ENCODE measurements around the gene FTH1. TPM values are rescaled to one million over a fixed set of nuclear protein-coding genes. Genes with fewer than 3 reads are reported as not detected.

The FTH1 gene
- total and polyA plus RNA-seq, 2 of the 13 experiments (the other 11 are each of a cell fraction or from before 2014, with no cell fraction given), result 607 to 760 TPM

DNA sequence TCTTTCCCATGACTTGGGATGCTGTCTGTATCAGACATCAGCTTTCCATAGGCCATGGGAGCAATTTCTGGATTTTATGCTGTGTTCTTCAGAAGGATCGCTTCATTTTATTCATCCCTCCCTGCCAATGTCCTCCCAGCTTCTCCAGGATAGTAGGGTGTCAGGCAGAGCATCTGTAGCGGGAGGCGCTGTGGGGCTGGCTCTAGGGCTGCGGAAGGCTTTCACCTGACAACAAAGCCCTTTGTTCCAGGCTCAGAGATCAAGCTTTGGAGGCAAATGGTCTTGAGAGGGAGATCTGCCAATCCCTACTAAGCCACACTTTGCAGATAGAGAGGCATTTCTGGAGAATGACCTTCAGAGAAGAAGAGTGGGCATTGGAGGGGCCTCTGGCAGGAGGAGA lies 29.5 kb upstream of the FTH1 start (continued):
- TF ChIP-seq, protein P1, sequence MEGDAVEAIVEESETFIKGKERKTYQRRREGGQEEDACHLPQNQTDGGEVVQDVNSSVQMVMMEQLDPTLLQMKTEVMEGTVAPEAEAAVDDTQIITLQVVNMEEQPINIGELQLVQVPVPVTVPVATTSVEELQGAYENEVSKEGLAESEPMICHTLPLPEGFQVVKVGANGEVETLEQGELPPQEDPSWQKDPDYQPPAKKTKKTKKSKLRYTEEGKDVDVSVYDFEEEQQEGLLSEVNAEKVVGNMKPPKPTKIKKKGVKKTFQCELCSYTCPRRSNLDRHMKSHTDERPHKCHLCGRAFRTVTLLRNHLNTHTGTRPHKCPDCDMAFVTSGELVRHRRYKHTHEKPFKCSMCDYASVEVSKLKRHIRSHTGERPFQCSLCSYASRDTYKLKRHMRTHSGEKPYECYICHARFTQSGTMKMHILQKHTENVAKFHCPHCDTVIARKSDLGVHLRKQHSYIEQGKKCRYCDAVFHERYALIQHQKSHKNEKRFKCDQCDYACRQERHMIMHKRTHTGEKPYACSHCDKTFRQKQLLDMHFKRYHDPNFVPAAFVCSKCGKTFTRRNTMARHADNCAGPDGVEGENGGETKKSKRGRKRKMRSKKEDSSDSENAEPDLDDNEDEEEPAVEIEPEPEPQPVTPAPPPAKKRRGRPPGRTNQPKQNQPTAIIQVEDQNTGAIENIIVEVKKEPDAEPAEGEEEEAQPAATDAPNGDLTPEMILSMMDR (CRISPR knock-in tag; IDR thresholded peaks at IDR 0.05), result peak; percentile 67
- 0 out of 2 replicates have a peak, but pooled peaks have one; percentile 23 for TF ChIP-seq IRF2 (CRISPR knock-in tag; IDR thresholded peaks at IDR 0.05)
- TF ChIP-seq ADNP (CRISPR knock-in tag; IDR thresholded peaks at IDR 0.05), result no peak
- TF ChIP-seq, protein P2, sequence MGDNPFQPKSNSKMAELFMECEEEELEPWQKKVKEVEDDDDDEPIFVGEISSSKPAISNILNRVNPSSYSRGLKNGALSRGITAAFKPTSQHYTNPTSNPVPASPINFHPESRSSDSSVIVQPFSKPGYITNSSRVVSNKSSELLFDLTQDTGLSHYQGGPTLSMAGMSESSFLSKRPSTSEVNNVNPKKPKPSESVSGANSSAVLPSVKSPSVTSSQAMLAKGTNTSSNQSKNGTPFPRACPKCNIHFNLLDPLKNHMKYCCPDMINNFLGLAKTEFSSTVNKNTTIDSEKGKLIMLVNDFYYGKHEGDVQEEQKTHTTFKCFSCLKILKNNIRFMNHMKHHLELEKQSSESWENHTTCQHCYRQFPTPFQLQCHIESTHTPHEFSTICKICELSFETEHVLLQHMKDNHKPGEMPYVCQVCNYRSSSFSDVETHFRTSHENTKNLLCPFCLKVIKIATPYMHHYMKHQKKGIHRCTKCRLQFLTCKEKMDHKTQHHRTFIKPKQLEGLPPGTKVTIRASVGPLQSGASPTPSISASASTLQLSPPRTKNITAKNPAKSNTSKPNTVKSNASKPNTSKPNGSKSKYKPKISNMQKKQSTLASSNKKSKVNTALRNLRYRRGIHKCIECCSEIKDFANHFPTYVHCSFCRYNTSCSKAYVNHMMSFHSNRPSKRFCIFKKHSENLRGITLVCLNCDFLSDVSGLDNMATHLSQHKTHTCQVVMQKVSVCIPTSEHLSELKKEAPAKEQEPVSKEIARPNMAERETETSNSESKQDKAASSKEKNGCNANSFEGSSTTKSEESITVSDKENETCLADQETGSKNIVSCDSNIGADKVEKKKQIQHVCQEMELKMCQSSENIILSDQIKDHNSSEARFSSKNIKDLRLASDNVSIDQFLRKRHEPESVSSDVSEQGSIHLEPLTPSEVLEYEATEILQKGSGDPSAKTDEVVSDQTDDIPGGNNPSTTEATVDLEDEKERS (CRISPR knock-in tag; IDR thresholded peaks at IDR 0.05), result no peak
- no peak for TF ChIP-seq ZNF841 (CRISPR knock-in tag; IDR thresholded peaks at IDR 0.05; ENCODE audit: borderline replicate concordance)
- no peak for TF ChIP-seq SRY (CRISPR knock-in tag; IDR thresholded peaks at IDR 0.05)
- no peak for TF ChIP-seq SOX6 (IDR thresholded peaks at IDR 0.05)
- TF ChIP-seq SOX6 (CRISPR knock-in tag; IDR thresholded peaks at IDR 0.05), result peak; percentile 94
- TF ChIP-seq HMG20A (CRISPR knock-in tag; IDR thresholded peaks at IDR 0.05; ENCODE audit: borderline replicate concordance), result peak; percentile 20; the same call in 1 of the 2 replicates
- TF ChIP-seq ZNF7 (CRISPR knock-in tag; IDR thresholded peaks at IDR 0.05), result no peak
- TF ChIP-seq, protein P3, sequence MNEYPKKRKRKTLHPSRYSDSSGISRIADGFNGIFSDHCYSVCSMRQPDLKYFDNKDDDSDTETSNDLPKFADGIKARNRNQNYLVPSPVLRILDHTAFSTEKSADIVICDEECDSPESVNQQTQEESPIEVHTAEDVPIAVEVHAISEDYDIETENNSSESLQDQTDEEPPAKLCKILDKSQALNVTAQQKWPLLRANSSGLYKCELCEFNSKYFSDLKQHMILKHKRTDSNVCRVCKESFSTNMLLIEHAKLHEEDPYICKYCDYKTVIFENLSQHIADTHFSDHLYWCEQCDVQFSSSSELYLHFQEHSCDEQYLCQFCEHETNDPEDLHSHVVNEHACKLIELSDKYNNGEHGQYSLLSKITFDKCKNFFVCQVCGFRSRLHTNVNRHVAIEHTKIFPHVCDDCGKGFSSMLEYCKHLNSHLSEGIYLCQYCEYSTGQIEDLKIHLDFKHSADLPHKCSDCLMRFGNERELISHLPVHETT (CRISPR knock-in tag; conservative IDR thresholded peaks at IDR 0.05), result no peak
- TF ChIP-seq, protein P4, sequence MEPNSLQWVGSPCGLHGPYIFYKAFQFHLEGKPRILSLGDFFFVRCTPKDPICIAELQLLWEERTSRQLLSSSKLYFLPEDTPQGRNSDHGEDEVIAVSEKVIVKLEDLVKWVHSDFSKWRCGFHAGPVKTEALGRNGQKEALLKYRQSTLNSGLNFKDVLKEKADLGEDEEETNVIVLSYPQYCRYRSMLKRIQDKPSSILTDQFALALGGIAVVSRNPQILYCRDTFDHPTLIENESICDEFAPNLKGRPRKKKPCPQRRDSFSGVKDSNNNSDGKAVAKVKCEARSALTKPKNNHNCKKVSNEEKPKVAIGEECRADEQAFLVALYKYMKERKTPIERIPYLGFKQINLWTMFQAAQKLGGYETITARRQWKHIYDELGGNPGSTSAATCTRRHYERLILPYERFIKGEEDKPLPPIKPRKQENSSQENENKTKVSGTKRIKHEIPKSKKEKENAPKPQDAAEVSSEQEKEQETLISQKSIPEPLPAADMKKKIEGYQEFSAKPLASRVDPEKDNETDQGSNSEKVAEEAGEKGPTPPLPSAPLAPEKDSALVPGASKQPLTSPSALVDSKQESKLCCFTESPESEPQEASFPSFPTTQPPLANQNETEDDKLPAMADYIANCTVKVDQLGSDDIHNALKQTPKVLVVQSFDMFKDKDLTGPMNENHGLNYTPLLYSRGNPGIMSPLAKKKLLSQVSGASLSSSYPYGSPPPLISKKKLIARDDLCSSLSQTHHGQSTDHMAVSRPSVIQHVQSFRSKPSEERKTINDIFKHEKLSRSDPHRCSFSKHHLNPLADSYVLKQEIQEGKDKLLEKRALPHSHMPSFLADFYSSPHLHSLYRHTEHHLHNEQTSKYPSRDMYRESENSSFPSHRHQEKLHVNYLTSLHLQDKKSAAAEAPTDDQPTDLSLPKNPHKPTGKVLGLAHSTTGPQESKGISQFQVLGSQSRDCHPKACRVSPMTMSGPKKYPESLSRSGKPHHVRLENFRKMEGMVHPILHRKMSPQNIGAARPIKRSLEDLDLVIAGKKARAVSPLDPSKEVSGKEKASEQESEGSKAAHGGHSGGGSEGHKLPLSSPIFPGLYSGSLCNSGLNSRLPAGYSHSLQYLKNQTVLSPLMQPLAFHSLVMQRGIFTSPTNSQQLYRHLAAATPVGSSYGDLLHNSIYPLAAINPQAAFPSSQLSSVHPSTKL (CRISPR knock-in tag; IDR thresholded peaks at IDR 0.05), result peak; percentile 54; the same call in 1 of the 2 replicates
- TF ChIP-seq, protein P5, sequence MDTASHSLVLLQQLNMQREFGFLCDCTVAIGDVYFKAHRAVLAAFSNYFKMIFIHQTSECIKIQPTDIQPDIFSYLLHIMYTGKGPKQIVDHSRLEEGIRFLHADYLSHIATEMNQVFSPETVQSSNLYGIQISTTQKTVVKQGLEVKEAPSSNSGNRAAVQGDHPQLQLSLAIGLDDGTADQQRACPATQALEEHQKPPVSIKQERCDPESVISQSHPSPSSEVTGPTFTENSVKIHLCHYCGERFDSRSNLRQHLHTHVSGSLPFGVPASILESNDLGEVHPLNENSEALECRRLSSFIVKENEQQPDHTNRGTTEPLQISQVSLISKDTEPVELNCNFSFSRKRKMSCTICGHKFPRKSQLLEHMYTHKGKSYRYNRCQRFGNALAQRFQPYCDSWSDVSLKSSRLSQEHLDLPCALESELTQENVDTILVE (CRISPR knock-in tag; IDR thresholded peaks at IDR 0.05), result 0 out of 2 replicates have a peak, but pooled peaks have one; percentile 38
- no peak for TF ChIP-seq CHD2 (IDR thresholded peaks at IDR 0.05; ENCODE audit: low read depth, low read length)
- peak; percentile 27; the same call in 1 of the 2 replicates for TF ChIP-seq BCL6 (CRISPR knock-in tag; IDR thresholded peaks at IDR 0.05)
- TF ChIP-seq, protein P6, sequence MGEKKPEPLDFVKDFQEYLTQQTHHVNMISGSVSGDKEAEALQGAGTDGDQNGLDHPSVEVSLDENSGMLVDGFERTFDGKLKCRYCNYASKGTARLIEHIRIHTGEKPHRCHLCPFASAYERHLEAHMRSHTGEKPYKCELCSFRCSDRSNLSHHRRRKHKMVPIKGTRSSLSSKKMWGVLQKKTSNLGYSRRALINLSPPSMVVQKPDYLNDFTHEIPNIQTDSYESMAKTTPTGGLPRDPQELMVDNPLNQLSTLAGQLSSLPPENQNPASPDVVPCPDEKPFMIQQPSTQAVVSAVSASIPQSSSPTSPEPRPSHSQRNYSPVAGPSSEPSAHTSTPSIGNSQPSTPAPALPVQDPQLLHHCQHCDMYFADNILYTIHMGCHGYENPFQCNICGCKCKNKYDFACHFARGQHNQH (CRISPR knock-in tag; IDR thresholded peaks at IDR 0.05), result peak; percentile 19; the same call in 1 of the 2 replicates

All from HepG2 (cell line).